HepG2 (cell line): ENCODE measurements around the gene RBM25. TPM values are rescaled to one million over a fixed set of nuclear protein-coding genes. Genes with fewer than 3 reads are reported as not detected.

Experiments used
- ETS1 ChIP-seq: sonication (generic); formaldehyde crosslinking; IDR thresholded peaks from 2 replicates; pipeline ENCODE4 v1.4.0; 2020; ENCODE audit warnings: missing genetic modification reagents
- FIP1L1 ChIP-seq: fragments of 200-400 bp; formaldehyde crosslinking; IDR thresholded peaks from 2 replicates; pipeline ENCODE4 v1.6.1; 2018; ENCODE audit warnings: low read depth, mild to moderate bottlenecking, low read length, moderate library complexity, borderline replicate concordance; ENCODE audit not compliant: insufficient read depth
- NPAS2 ChIP-seq: sonication (generic); formaldehyde crosslinking; IDR thresholded peaks from 2 replicates; pipeline ENCODE4 v1.8.0; 2022; ENCODE audit warnings: mild to moderate bottlenecking, missing genetic modification reagents, borderline replicate concordance
- SOX13 ChIP-seq, 3 experiments: fragments of 450-650 bp in 1 of 3; sonication (generic) in 1 of 3; formaldehyde crosslinking in 1 of 3; IDR thresholded peaks in 2 of 3; conservative IDR thresholded peaks in 1 of 3; 2 replicates each; pipeline versions ENCODE4 v1.5.0 to v1.6.1; 2016 to 2020; ENCODE audit warnings: antibody characterized with exemption in 1 of 3, mild to moderate bottlenecking in 1 of 3, missing compliant biosample characterization in 1 of 3, missing genetic modification reagents in 1 of 3, moderate library complexity in 1 of 3
- SP140L ChIP-seq: sonication (generic); formaldehyde crosslinking; IDR thresholded peaks from 2 replicates; pipeline ENCODE4 v1.4.0; 2020; ENCODE audit warnings: missing genetic modification reagents, borderline replicate concordance
- STAT6 ChIP-seq: sonication (generic); formaldehyde crosslinking; IDR thresholded peaks from 2 replicates; pipeline ENCODE4 v1.4.0; 2020; ENCODE audit warnings: missing genetic modification reagents, mild to moderate bottlenecking, borderline replicate concordance
- ZKSCAN1 ChIP-seq: fragments of 150-350 bp; IDR thresholded peaks from 2 replicates; pipeline ENCODE4 v1.6.1; 2014; ENCODE audit warnings: low read length
- ZNF33A ChIP-seq: sonication (generic); formaldehyde crosslinking; IDR thresholded peaks from 2 replicates; pipeline ENCODE4 v1.5.1; 2020; ENCODE audit warnings: missing genetic modification reagents, mild to moderate bottlenecking, moderate library complexity, borderline replicate concordance
- ZNF343 ChIP-seq: sonication (generic); formaldehyde crosslinking; IDR thresholded peaks from 2 replicates; pipeline ENCODE4 v1.4.0; 2020; ENCODE audit warnings: mild to moderate bottlenecking, missing genetic modification reagents
- polyA plus RNA-seq, 8 experiments: library from polyadenylated mRNA; depleted of rRNA in 3 of 8; stranded (reverse) in 7 of 8; unstranded in 1 of 8; fragments of >200 nt; fragmentation: Illumina TruSeq in 4 of 8; extraction: Trizol in 4 of 8; gene quantifications; 2 replicates each; pipeline versions ENCODE4 v1.2.1 to v1.2.3, GENCODE V29; 2011 to 2016; ENCODE audit warnings: low read depth in 4 of 8, missing spikeins in 1 of 8, mixed read lengths in 1 of 8; ENCODE audit not compliant: insufficient read depth in 1 of 8
- total RNA-seq, 5 experiments: library from RNA; depleted of rRNA; stranded (reverse); fragments of >200 nt; fragmentation: Illumina TruSeq; extraction: Trizol; gene quantifications; 2 replicates each; pipeline ENCODE4 v1.2.3, GENCODE V29; 2016; ENCODE audit warnings: low read depth in 1 of 5
- TF ChIP-seq, protein P1 (sequence below): sonication (generic); formaldehyde crosslinking; IDR thresholded peaks from 2 replicates; pipeline ENCODE4 v1.9.0; 2021; ENCODE audit warnings: mild to moderate bottlenecking, missing genetic modification reagents
- TF ChIP-seq, protein P2 (sequence below): fragments of 450-650 bp; IDR thresholded peaks from 2 replicates; pipeline ENCODE4 v1.6.1; 2017; ENCODE audit warnings: mild to moderate bottlenecking
- TF ChIP-seq, protein P3 (sequence below): IDR thresholded peaks from 2 replicates; pipeline ENCODE4 v1.6.1; 2016; ENCODE audit warnings: low read depth

Gene RBM25
- total and polyA plus RNA-seq, 2 of the 13 experiments (the other 11 are each of a cell fraction or from before 2014, with no cell fraction given), result 34.1 to 65.9 TPM

DNA sequence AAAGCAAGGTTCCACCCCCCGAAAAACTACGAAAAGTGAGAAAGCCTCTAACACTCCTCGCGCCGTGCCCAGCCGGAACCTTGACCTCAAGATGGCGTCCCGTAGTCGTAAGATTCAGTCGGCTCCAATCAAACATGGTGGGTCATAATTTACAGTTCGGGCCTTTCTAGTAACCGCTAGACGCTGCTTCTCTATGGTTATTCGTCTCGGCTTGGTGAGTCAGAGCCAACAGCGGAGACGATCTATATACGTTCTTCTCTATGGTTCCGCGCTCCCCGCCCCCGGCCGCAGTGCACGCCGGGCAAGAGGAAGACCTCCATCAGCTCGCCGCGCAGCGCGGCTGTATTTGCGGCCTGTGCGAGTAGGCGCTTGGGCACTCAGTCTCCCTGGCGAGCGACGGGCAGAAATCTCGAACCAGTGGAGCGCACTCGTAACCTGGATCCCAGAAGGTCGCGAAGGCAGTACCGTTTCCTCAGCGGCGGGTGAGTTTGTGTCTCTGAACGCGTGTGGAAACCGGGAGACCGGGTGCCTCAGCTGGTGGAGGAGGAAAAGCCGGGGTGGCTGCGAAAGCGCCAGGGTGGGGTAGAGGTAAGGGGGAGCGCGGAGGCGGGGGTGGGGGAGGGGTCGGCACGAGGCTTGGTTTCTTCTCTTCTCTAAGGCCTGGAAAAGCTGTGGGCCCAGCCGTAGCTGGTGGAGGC, at the start of gene RBM25 (continued):
- TF ChIP-seq, protein P1, sequence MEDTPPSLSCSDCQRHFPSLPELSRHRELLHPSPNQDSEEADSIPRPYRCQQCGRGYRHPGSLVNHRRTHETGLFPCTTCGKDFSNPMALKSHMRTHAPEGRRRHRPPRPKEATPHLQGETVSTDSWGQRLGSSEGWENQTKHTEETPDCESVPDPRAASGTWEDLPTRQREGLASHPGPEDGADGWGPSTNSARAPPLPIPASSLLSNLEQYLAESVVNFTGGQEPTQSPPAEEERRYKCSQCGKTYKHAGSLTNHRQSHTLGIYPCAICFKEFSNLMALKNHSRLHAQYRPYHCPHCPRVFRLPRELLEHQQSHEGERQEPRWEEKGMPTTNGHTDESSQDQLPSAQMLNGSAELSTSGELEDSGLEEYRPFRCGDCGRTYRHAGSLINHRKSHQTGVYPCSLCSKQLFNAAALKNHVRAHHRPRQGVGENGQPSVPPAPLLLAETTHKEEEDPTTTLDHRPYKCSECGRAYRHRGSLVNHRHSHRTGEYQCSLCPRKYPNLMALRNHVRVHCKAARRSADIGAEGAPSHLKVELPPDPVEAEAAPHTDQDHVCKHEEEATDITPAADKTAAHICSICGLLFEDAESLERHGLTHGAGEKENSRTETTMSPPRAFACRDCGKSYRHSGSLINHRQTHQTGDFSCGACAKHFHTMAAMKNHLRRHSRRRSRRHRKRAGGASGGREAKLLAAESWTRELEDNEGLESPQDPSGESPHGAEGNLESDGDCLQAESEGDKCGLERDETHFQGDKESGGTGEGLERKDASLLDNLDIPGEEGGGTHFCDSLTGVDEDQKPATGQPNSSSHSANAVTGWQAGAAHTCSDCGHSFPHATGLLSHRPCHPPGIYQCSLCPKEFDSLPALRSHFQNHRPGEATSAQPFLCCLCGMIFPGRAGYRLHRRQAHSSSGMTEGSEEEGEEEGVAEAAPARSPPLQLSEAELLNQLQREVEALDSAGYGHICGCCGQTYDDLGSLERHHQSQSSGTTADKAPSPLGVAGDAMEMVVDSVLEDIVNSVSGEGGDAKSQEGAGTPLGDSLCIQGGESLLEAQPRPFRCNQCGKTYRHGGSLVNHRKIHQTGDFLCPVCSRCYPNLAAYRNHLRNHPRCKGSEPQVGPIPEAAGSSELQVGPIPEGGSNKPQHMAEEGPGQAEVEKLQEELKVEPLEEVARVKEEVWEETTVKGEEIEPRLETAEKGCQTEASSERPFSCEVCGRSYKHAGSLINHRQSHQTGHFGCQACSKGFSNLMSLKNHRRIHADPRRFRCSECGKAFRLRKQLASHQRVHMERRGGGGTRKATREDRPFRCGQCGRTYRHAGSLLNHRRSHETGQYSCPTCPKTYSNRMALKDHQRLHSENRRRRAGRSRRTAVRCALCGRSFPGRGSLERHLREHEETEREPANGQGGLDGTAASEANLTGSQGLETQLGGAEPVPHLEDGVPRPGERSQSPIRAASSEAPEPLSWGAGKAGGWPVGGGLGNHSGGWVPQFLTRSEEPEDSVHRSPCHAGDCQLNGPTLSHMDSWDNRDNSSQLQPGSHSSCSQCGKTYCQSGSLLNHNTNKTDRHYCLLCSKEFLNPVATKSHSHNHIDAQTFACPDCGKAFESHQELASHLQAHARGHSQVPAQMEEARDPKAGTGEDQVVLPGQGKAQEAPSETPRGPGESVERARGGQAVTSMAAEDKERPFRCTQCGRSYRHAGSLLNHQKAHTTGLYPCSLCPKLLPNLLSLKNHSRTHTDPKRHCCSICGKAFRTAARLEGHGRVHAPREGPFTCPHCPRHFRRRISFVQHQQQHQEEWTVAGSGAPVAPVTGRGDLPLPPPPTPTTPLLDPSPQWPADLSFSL (CRISPR knock-in tag), result no peak
- no peak for TF ChIP-seq FIP1L1
- TF ChIP-seq ZNF33A (CRISPR knock-in tag), result no peak
- no peak for TF ChIP-seq SP140L (CRISPR knock-in tag)
- TF ChIP-seq ETS1 (CRISPR knock-in tag), result no peak
- peak; percentile 36; the same call in 1 of the 2 replicates for TF ChIP-seq ZKSCAN1
- TF ChIP-seq STAT6, result peak; percentile 83; the same call in 1 of the 2 replicates
- no peak for TF ChIP-seq NPAS2 (CRISPR knock-in tag)
- TF ChIP-seq, protein P2, sequence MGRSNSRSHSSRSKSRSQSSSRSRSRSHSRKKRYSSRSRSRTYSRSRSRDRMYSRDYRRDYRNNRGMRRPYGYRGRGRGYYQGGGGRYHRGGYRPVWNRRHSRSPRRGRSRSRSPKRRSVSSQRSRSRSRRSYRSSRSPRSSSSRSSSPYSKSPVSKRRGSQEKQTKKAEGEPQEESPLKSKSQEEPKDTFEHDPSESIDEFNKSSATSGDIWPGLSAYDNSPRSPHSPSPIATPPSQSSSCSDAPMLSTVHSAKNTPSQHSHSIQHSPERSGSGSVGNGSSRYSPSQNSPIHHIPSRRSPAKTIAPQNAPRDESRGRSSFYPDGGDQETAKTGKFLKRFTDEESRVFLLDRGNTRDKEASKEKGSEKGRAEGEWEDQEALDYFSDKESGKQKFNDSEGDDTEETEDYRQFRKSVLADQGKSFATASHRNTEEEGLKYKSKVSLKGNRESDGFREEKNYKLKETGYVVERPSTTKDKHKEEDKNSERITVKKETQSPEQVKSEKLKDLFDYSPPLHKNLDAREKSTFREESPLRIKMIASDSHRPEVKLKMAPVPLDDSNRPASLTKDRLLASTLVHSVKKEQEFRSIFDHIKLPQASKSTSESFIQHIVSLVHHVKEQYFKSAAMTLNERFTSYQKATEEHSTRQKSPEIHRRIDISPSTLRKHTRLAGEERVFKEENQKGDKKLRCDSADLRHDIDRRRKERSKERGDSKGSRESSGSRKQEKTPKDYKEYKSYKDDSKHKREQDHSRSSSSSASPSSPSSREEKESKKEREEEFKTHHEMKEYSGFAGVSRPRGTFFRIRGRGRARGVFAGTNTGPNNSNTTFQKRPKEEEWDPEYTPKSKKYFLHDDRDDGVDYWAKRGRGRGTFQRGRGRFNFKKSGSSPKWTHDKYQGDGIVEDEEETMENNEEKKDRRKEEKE, result no peak
- TF ChIP-seq, protein P3, sequence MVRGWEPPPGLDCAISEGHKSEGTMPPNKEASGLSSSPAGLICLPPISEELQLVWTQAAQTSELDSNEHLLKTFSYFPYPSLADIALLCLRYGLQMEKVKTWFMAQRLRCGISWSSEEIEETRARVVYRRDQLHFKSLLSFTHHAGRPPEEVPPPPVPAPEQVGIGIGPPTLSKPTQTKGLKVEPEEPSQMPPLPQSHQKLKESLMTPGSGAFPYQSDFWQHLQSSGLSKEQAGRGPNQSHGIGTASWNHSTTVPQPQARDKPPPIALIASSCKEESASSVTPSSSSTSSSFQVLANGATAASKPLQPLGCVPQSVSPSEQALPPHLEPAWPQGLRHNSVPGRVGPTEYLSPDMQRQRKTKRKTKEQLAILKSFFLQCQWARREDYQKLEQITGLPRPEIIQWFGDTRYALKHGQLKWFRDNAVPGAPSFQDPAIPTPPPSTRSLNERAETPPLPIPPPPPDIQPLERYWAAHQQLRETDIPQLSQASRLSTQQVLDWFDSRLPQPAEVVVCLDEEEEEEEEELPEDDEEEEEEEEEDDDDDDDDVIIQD, result peak; percentile 88
- TF ChIP-seq SOX13 (IDR thresholded peaks at IDR 0.05), result no peak
- TF ChIP-seq SOX13 (CRISPR knock-in tag; conservative IDR thresholded peaks at IDR 0.05 in 1 of 2, IDR thresholded peaks at IDR 0.05 in 1 of 2), result peak in 1 of 2 experiments; percentile 54; a peak in 1 of 4 replicates
- TF ChIP-seq ZNF343 (CRISPR knock-in tag), result no peak
